Glutamatergic neuron (in vitro differentiated cells): ENCODE results near the gene LMF1. TPM values are rescaled to one million over a fixed set of nuclear protein-coding genes. Genes with fewer than 3 reads are reported as not detected.
A peak's percentile ranks its signal among the peaks of the same experiment; 100 is the strongest.

Source experiments
- DNase-seq: peaks from one replicate; pipeline ENCODE4 v3.0.0; 2022
- H3K27ac Mint-ChIP-seq: one replicate; pipeline ENCODE4 v1.8.0; 2020; ENCODE audit warnings: mild to moderate bottlenecking, mixed read lengths, inconsistent platforms; ENCODE audit not compliant: unreplicated experiment
- H3K27me3 Mint-ChIP-seq: one replicate; pipeline ENCODE4 v1.8.0; 2020; ENCODE audit warnings: mild to moderate bottlenecking, moderate library complexity, mixed read lengths, inconsistent platforms; ENCODE audit not compliant: unreplicated experiment
- H3K36me3 Mint-ChIP-seq: one replicate; pipeline ENCODE4 v1.8.0; 2020; ENCODE audit warnings: mild to moderate bottlenecking, mixed read lengths, inconsistent platforms; ENCODE audit not compliant: unreplicated experiment
- H3K4me1 Mint-ChIP-seq: one replicate; pipeline ENCODE4 v1.8.0; 2020; ENCODE audit warnings: mild to moderate bottlenecking, low read depth, mixed read lengths, inconsistent platforms; ENCODE audit not compliant: unreplicated experiment
- H3K4me3 Mint-ChIP-seq: one replicate; pipeline ENCODE4 v1.8.0; 2020; ENCODE audit warnings: mild to moderate bottlenecking, mixed read lengths, inconsistent platforms; ENCODE audit not compliant: unreplicated experiment
- H3K9me3 Mint-ChIP-seq: one replicate; pipeline ENCODE4 v1.8.0; 2020; ENCODE audit warnings: mild to moderate bottlenecking, moderate library complexity, mixed read lengths, inconsistent platforms; ENCODE audit not compliant: unreplicated experiment
- total RNA-seq: library from RNA; stranded (reverse); fragmentation: NEBNext Ultra II Directional; extraction: Animal tissue kit (Norgen Biotek cat#: 25700); gene quantifications from one replicate; pipeline ENCODE4 v1.2.1, GENCODE V29; 2021; ENCODE audit not compliant: unreplicated experiment
- TF ChIP-seq, protein P1 (sequence below): fragments of 200-600 bp; sonication (generic); IDR thresholded peaks from one replicate; pipeline ENCODE4 v1.5.0; 2021; ENCODE audit not compliant: partially characterized antibody, unreplicated experiment

Gene LMF1
- total RNA-seq, 1 donor from 2014 or later = 17.4 TPM

GRCh38 chr16:878886-879285, 91.9 kb downstream of the LMF1 start:
- H3K4me1 Mint-ChIP-seq = no peaks in the 10 kb centered on the region
- TF ChIP-seq, protein P1, sequence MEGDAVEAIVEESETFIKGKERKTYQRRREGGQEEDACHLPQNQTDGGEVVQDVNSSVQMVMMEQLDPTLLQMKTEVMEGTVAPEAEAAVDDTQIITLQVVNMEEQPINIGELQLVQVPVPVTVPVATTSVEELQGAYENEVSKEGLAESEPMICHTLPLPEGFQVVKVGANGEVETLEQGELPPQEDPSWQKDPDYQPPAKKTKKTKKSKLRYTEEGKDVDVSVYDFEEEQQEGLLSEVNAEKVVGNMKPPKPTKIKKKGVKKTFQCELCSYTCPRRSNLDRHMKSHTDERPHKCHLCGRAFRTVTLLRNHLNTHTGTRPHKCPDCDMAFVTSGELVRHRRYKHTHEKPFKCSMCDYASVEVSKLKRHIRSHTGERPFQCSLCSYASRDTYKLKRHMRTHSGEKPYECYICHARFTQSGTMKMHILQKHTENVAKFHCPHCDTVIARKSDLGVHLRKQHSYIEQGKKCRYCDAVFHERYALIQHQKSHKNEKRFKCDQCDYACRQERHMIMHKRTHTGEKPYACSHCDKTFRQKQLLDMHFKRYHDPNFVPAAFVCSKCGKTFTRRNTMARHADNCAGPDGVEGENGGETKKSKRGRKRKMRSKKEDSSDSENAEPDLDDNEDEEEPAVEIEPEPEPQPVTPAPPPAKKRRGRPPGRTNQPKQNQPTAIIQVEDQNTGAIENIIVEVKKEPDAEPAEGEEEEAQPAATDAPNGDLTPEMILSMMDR = no peak
- H3K36me3 Mint-ChIP-seq = peaks cover 17% of the 10 kb centered on the region
- DNase-seq = no peak
- H3K27me3 Mint-ChIP-seq = peaks cover under 1% of the 10 kb centered on the region
- H3K9me3 Mint-ChIP-seq = peaks cover 11% of the 10 kb centered on the region
- no peak overlapping the region for H3K27ac Mint-ChIP-seq
- H3K4me3 Mint-ChIP-seq = no peak overlapping the region

GRCh38 chr16:878072-878784, 92.6 kb downstream of the LMF1 start:
- peak; percentile 8 for DNase-seq
- TF ChIP-seq, protein P1 = no peak
- H3K4me1 Mint-ChIP-seq = peaks cover 4% of the 10 kb centered on the region
- H3K36me3 Mint-ChIP-seq = peaks cover 17% of the 10 kb centered on the region
- H3K27me3 Mint-ChIP-seq = peaks cover 4% of the 10 kb centered on the region
- no peak overlapping the region for H3K4me3 Mint-ChIP-seq
- no peak overlapping the region for H3K27ac Mint-ChIP-seq
- H3K9me3 Mint-ChIP-seq = peaks cover 11% of the 10 kb centered on the region

DNA sequence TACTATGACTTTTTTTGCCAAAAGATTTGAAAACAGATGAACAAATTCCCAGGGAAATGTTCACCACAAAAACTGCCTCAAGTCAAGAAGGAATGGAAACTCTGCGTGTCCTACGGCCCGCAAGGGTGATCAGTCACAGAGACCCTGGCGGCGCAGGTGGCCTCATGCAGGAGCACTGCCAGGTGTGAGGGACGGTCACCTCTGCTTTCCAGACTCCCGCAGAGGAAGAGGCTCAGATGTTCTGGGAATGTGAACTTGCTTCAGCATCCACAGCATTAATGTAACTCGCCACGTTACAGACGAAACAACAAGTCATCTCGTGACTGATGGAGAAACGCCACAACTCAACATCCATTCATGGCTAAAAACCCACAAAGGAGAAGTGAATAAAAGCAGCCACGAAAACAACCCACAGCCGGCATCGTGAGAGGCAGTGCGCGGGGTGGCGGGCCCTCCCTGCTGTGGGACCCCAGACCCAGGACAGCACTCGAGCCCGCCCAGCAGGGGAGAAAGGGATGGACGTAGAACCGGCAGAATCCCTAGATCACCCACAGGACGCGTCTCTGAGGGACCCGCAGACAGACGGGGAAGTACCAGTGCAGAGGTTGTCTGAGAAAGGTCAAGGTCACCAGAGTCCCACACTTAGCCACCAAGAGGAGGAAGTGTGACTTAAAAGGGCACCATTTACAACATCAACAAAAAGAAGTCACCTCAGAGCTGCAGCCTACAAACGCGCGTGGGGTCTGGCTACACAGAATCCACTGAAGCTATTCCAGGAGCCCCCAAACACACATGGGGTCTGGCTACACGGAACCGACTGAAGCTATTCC, 93.3 kb downstream of the LMF1 start:
- TF ChIP-seq, protein P1 = no peak
- peaks cover 9% of the 10 kb centered on the region for H3K4me1 Mint-ChIP-seq
- H3K4me3 Mint-ChIP-seq = no peak overlapping the region
- H3K27ac Mint-ChIP-seq = no peak overlapping the region
- DNase-seq = peak; percentile 5
- peaks cover 11% of the 10 kb centered on the region for H3K9me3 Mint-ChIP-seq
- H3K27me3 Mint-ChIP-seq = peaks cover 4% of the 10 kb centered on the region
- H3K36me3 Mint-ChIP-seq = peaks cover 13% of the 10 kb centered on the region

GRCh38 chr16:876523-877241, 94.1 kb downstream of the LMF1 start:
- H3K27me3 Mint-ChIP-seq = peaks cover 4% of the 10 kb centered on the region
- H3K4me3 Mint-ChIP-seq = no peak overlapping the region
- peaks cover 10% of the 10 kb centered on the region for H3K36me3 Mint-ChIP-seq
- TF ChIP-seq, protein P1 = no peak
- DNase-seq = peak; percentile 2
- H3K4me1 Mint-ChIP-seq = peaks cover 11% of the 10 kb centered on the region
- H3K27ac Mint-ChIP-seq = no peak overlapping the region
- H3K9me3 Mint-ChIP-seq = peaks cover 9% of the 10 kb centered on the region
